ENCODE data around the gene CDH4. TPM values are rescaled to one million over a fixed set of nuclear protein-coding genes. Genes with fewer than 3 reads are reported as not detected.
A peak's percentile ranks its signal among the peaks of the same experiment; 100 is the strongest.

The CDH4 gene
- total and polyA plus RNA-seq, 2 of the 4 experiments (the other 2 are of a cell fraction), result 1.6 to 3.5 TPM

DNA sequence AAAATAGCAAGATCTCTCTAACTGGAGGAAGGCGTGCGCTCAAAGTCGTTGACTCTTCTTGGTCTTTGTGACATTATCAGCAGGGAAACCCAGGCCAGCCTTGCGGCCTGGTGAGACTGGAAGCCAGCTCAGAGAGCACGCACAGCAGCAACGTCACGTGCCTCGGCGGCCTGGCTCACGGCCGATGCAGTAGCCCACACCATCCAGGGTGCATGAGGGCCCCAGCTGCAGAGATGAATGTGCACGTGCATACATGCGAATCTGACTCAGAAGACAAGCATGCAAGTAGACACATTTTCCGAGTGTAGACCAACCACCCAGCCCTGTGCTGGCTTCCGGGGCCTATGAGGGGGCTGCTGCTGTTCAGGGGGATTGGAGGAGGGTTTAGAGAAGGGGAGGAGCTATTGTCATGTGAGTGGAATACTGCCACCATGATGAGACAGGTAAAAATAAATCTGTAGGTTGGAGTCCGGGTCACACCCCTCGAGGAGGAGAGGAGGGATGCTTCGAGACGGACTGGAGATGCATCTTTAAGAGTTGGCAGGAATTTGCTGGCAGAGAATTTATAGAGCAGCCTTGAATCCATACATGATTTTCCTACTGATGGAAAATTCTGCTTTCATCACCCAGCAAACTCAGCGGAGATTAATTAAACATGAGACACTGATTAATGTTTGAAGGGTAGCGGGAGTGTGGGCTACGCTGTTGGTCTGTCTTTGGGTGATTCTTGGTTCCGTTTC lies 388.2 kb downstream of the CDH4 start:
- CTCF ChIA-PET, result no interaction called here
- Histone ChIP-seq H3K4me1 (ENCODE audit: control insufficient read depth, insufficient read depth, low read length) (no peaks in the 10 kb centered on the region), H3K23ac (ENCODE audit: low read depth, low read length) (no peak overlapping the region), H4K20me1 (ENCODE audit: insufficient read depth, low read length) (no peaks in the 10 kb centered on the region), H4K5ac (ENCODE audit: low read depth, low read length) (no peak overlapping the region), H3K18ac (ENCODE audit: low read depth, low read length) (no peak overlapping the region), H3K36me3 (ENCODE audit: control insufficient read depth, insufficient read depth, low read length) (no peaks in the 10 kb centered on the region), H3K14ac (replicated peaks; ENCODE audit: low read depth, low read length) (no peak overlapping the region), H2BK15ac (ENCODE audit: low read depth, low read length) (no peak overlapping the region), H3K4ac (ENCODE audit: low read depth, low read length) (no peak overlapping the region), H3K79me1 (ENCODE audit: low read depth in 1 of 2, low read length in 2 of 2) (no peaks in the 10 kb centered on the region), H3K4me3 (ENCODE audit: insufficient read depth, low read depth, low read length) (no peak overlapping the region), H2AK9ac (replicated peaks; ENCODE audit: low read depth, low read length, poor library complexity) (no peak overlapping the region), H2BK20ac (ENCODE audit: low read depth, low read length) (no peak overlapping the region), H3K27ac (ENCODE audit: insufficient read depth, low read length) (no peak overlapping the region), H3K9ac (ENCODE audit: low read depth, low read length) (no peak overlapping the region), H3K56ac (ENCODE audit: extremely low read depth, insufficient read depth, low read length) (no peak overlapping the region), H2AK5ac (ENCODE audit: low read depth, low read length) (no peak overlapping the region), H4K8ac (ENCODE audit: low read depth in 2 of 2, low read length in 2 of 2) (no peak overlapping the region), H3K9me1 (ENCODE audit: insufficient read depth, low read length) (no peaks in the 10 kb centered on the region), H3K27me3 (ENCODE audit: control insufficient read depth, insufficient read depth, low read length) (no peaks in the 10 kb centered on the region), H2BK120ac (ENCODE audit: low read depth, low read length) (no peak overlapping the region), H3K9me3 (ENCODE audit: control insufficient read depth, insufficient read depth, low read length) (peaks cover 3% of the 10 kb centered on the region; the same call in 1 of the 2 replicates), H2BK5ac (ENCODE audit: low read depth, low read length, poor library complexity, severe bottlenecking) (no peak overlapping the region), H3K4me2 (ENCODE audit: low read depth, low read length) (no peak overlapping the region), H4K91ac (ENCODE audit: insufficient read depth, low read depth, low read length) (no peak overlapping the region), H2AFZ (replicated peaks; ENCODE audit: low read length, poor library complexity) (no peak overlapping the region)
- POLR2A ChIA-PET (ENCODE audit: unreplicated experiment), result no interaction called here
- no peak; the same call in 1 of the 2 replicates for ATAC-seq (ENCODE audit: low read depth)
- intact Hi-C loops (cut with micrococcal nuclease) (no loop called here), in situ Hi-C loops (cut with MboI; ENCODE audit: low sequenced_read_pairs) (no loop called here), dilution Hi-C loops (cut with HindIII; ENCODE audit: low sequenced_read_pairs, unreplicated experiment) (no loop called here)
- peak; percentile 26 for DNase-seq
- TF ChIP-seq, protein P1, sequence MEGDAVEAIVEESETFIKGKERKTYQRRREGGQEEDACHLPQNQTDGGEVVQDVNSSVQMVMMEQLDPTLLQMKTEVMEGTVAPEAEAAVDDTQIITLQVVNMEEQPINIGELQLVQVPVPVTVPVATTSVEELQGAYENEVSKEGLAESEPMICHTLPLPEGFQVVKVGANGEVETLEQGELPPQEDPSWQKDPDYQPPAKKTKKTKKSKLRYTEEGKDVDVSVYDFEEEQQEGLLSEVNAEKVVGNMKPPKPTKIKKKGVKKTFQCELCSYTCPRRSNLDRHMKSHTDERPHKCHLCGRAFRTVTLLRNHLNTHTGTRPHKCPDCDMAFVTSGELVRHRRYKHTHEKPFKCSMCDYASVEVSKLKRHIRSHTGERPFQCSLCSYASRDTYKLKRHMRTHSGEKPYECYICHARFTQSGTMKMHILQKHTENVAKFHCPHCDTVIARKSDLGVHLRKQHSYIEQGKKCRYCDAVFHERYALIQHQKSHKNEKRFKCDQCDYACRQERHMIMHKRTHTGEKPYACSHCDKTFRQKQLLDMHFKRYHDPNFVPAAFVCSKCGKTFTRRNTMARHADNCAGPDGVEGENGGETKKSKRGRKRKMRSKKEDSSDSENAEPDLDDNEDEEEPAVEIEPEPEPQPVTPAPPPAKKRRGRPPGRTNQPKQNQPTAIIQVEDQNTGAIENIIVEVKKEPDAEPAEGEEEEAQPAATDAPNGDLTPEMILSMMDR (conservative IDR thresholded peaks at IDR 0.05; ENCODE audit: low read depth, low read length), result no peak
- TF ChIP-seq, protein P2, sequence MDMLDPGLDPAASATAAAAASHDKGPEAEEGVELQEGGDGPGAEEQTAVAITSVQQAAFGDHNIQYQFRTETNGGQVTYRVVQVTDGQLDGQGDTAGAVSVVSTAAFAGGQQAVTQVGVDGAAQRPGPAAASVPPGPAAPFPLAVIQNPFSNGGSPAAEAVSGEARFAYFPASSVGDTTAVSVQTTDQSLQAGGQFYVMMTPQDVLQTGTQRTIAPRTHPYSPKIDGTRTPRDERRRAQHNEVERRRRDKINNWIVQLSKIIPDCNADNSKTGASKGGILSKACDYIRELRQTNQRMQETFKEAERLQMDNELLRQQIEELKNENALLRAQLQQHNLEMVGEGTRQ (IDR thresholded peaks at IDR 0.05; ENCODE audit: low read depth, low read length), result no peak
- peak; percentile 52; the same call in 1 of the 2 replicates for TF ChIP-seq BHLHE40 (IDR thresholded peaks at IDR 0.05; ENCODE audit: low read depth, low read length)
- BruUV-seq (replicated peaks), result no TSS peak
- WGBS, 2 experiments (ENCODE audit: extremely low coverage in 2 of 2, insufficient read length in 1 of 2), result 86% methylated on average over 13 of the region's 23 CpGs; no CpG with 5 or more reads in 1 of the 2 experiments

Data from IMR-90 (cell line).